Measurements from ENCODE around the gene EGR2.

- TF ChIP-seq, protein P1, sequence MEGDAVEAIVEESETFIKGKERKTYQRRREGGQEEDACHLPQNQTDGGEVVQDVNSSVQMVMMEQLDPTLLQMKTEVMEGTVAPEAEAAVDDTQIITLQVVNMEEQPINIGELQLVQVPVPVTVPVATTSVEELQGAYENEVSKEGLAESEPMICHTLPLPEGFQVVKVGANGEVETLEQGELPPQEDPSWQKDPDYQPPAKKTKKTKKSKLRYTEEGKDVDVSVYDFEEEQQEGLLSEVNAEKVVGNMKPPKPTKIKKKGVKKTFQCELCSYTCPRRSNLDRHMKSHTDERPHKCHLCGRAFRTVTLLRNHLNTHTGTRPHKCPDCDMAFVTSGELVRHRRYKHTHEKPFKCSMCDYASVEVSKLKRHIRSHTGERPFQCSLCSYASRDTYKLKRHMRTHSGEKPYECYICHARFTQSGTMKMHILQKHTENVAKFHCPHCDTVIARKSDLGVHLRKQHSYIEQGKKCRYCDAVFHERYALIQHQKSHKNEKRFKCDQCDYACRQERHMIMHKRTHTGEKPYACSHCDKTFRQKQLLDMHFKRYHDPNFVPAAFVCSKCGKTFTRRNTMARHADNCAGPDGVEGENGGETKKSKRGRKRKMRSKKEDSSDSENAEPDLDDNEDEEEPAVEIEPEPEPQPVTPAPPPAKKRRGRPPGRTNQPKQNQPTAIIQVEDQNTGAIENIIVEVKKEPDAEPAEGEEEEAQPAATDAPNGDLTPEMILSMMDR (IDR thresholded peaks at IDR 0.05) = no peak
- TF ChIP-seq POLR2A (IDR thresholded peaks at IDR 0.05) = no peak
These were observed 49.8 kb downstream of the EGR2 start for GRCh38 chr10:62766386-62766785.
